Esophagus squamous epithelium (tissue), 5 donors: ENCODE measurements around the gene ZBTB2. TPM values are rescaled to one million over a fixed set of nuclear protein-coding genes. Genes with fewer than 3 reads are reported as not detected.

Experiments used
- DNase-seq: peaks from one replicate; lab custom pipeline; 2025; lab: John Stamatoyannopoulos, UW
- H3K27ac ChIP-seq, 4 donors: fragments of 200-600 bp; sonication (generic); one replicate each; pipeline ENCODE4 v1.5.1; 2016 to 2019; ENCODE audit warnings: mild to moderate bottlenecking in 1 of 4
- H3K27me3 ChIP-seq, 4 donors: fragments of 200-600 bp; sonication (generic); 1 replicate in 3 of 4; 2 replicates in 1 of 4; pipeline versions ENCODE4 v1.5.1 to v1.6.0; 2017 to 2021; ENCODE audit warnings: antibody characterized with exemption in 1 of 4
- H3K36me3 ChIP-seq, 3 donors: fragments of 200-600 bp; sonication (generic); one replicate each; pipeline ENCODE4 v1.5.1; 2016 to 2019
- H3K4me1 ChIP-seq, 3 donors: fragments of 200-600 bp; sonication (generic); one replicate each; pipeline ENCODE4 v1.5.1; 2017 to 2019
- H3K4me3 ChIP-seq, 4 donors: fragments of 200-600 bp; sonication (generic); 1 replicate in 3 of 4; 2 replicates in 1 of 4; pipeline ENCODE4 v1.5.1; 2016 to 2019; ENCODE audit warnings: mild to moderate bottlenecking in 2 of 4, moderate library complexity in 1 of 4
- H3K9me3 ChIP-seq, 3 donors: fragments of 200-600 bp; sonication (generic); one replicate each; pipeline ENCODE4 v1.5.1; 2016 to 2019
- CTCF ChIP-seq, 6 experiments: fragments of 450-650 bp in 4 of 6; fragments of 200-600 bp in 2 of 6; sonication (generic) in 2 of 6; IDR thresholded peaks; one replicate each; pipeline ENCODE4 v1.5.1; 2016 to 2019; ENCODE audit warnings: antibody characterized with exemption in 6 of 6, mild to moderate bottlenecking in 4 of 6, moderate library complexity in 4 of 6
- POLR2A ChIP-seq, 4 donors: fragments of 450-650 bp; IDR thresholded peaks; one replicate each; pipeline ENCODE4 v1.6.1; 2017; ENCODE audit warnings: antibody characterized with exemption in 4 of 4, mild to moderate bottlenecking in 4 of 4, moderate library complexity in 3 of 4
- WGBS, 2 donors: methylation state at CpG; one replicate each; pipeline ENCODE4 v1.1.5; 2018; 5-methylcytosine and 5-hydroxymethylcytosine counted together
- intact Hi-C: fragments of 100-400 bp; cut with DNase I; formaldehyde crosslinking; loops from one replicate; pipeline ENCODE4 v1.15.0; 2022
- total RNA-seq, 4 donors: library from RNA; depleted of rRNA; stranded (reverse); fragments of >200 nt; gene quantifications; one replicate each; pipeline ENCODE4 v1.1.0, GENCODE V29; 2016
- donor health status: DM: yes; HTN: yes; CAD: no.

The ZBTB2 gene
- total RNA-seq, 4 donors from 2014 or later: 4.2 to 11.3 (median 7.4) TPM

- H3K9me3 ChIP-seq: no peaks in the 10 kb centered on the region
- no peak overlapping the region for H3K4me3 ChIP-seq
- intact Hi-C loops: no loop called here
- peaks cover 10 to 73% (median 13%) of the 10 kb centered on the region in 3 donors for H3K36me3 ChIP-seq
- TF ChIP-seq POLR2A (IDR thresholded peaks at IDR 0.05) (no peak), CTCF (IDR thresholded peaks at IDR 0.05) (no peak)
- H3K27ac ChIP-seq: no peak overlapping the region
- H3K4me1 ChIP-seq: no peaks in the 10 kb centered on the region
- no peaks in the 10 kb centered on the region for H3K27me3 ChIP-seq
- no peak for DNase-seq
- WGBS, 2 donors: 84% methylated on average over 2 of the region's 2 CpGs
Measured at GRCh38 chr6:151408858-151409257, 17.5 kb upstream of the ZBTB2 start.

- DNase-seq: no peak
- Histone ChIP-seq H3K27ac (no peak overlapping the region), H3K27me3 (no peaks in the 10 kb centered on the region), H3K9me3 (no peaks in the 10 kb centered on the region), H3K36me3 (peaks cover 6 to 52% (median 14%) of the 10 kb centered on the region in 3 donors), H3K4me3 (no peak overlapping the region), H3K4me1 (peaks cover 0 to 19% (median 0%) of the 10 kb centered on the region in 3 donors)
- intact Hi-C loops: no loop called here
- no peak for TF ChIP-seq POLR2A (IDR thresholded peaks at IDR 0.05)
- no peak for TF ChIP-seq CTCF (IDR thresholded peaks at IDR 0.05)
- 78 to 80% methylated on average over 4 of the region's 4 CpGs for WGBS, 2 donors
Measured at GRCh38 chr6:151403919-151404308, 12.6 kb upstream of the ZBTB2 start.

DNA sequence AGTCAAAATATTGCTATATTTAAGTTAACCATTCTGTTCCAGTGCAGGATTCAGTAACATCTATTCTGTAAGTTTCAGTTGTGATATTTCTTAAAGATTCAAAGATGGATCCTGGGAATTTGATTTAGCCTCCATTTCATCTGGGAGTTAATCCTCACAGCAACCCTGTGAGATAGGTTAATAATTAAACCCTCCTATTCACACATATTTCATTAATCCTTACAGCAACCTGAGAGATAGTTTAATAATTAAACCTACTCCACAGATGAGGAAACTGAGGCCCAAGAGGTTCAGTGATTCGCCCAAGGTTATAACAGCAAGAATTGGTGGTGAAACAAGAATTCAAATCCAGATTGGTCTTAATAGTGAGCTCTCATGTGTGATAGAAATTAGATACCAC lies 10.9 kb upstream of the ZBTB2 start:
- intact Hi-C loops: no loop called here
- DNase-seq: no peak
- H3K36me3 ChIP-seq: peaks cover 6 to 36% (median 14%) of the 10 kb centered on the region in 3 donors
- peaks cover 0 to 19% (median 0%) of the 10 kb centered on the region in 3 donors for H3K4me1 ChIP-seq
- no peak for TF ChIP-seq CTCF (IDR thresholded peaks at IDR 0.05)
- TF ChIP-seq POLR2A (IDR thresholded peaks at IDR 0.05): no peak
- H3K27ac ChIP-seq: no peak overlapping the region
- no peak overlapping the region for H3K4me3 ChIP-seq
- H3K9me3 ChIP-seq: no peaks in the 10 kb centered on the region
- WGBS, 2 donors: 81 to 100% methylated on average over 1 of the region's 1 CpG
- H3K27me3 ChIP-seq: no peaks in the 10 kb centered on the region

DNA sequence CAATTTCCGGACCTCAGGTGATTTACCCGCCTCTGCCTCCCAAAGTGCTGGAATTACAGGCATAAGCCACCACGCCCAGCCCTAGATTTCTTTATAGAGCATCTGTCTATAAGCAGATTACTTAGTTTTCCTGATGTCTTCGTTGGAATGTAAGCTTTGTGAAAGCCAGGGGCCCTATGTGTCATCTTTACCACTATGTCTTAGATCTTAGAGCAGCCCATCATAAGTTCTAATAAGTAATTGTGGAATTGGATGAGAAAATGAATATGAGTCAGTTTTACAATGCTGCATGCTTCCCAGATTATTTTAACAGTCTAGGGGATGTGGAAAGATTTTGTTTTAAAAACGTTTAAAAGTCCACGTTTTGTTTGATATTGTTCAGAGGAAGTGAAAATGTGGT lies 9.1 kb upstream of the ZBTB2 start:
- peaks cover 0 to 30% (median 0%) of the 10 kb centered on the region in 3 donors for H3K4me1 ChIP-seq
- intact Hi-C loops: no loop called here
- H3K9me3 ChIP-seq: no peaks in the 10 kb centered on the region
- WGBS, 2 donors: 52 to 69% methylated on average over 2 to 6 of the region's 6 CpGs
- no peak for TF ChIP-seq POLR2A (IDR thresholded peaks at IDR 0.05)
- TF ChIP-seq CTCF (IDR thresholded peaks at IDR 0.05): no peak
- no peak for DNase-seq
- peaks cover 4 to 26% (median 14%) of the 10 kb centered on the region in 3 donors for H3K36me3 ChIP-seq
- no peak overlapping the region for H3K27ac ChIP-seq
- no peak overlapping the region for H3K4me3 ChIP-seq
- no peaks in the 10 kb centered on the region for H3K27me3 ChIP-seq

GRCh38 chr6:151399679-151400078 lies 8.3 kb upstream of the ZBTB2 start:
- Histone ChIP-seq H3K4me3 (no peak overlapping the region), H3K27ac (no peak overlapping the region), H3K27me3 (no peaks in the 10 kb centered on the region), H3K36me3 (peaks cover 0 to 19% (median 11%) of the 10 kb centered on the region in 3 donors), H3K4me1 (peaks cover 0 to 38% (median 0%) of the 10 kb centered on the region in 3 donors), H3K9me3 (no peaks in the 10 kb centered on the region)
- TF ChIP-seq CTCF (IDR thresholded peaks at IDR 0.05): no peak
- TF ChIP-seq POLR2A (IDR thresholded peaks at IDR 0.05): no peak
- DNase-seq: no peak
- WGBS, 2 donors: 51 to 76% methylated on average over 2 to 3 of the region's 3 CpGs
- intact Hi-C loops: loop anchor here (10.0 kb wide), 1 partner anchor 45 kb away; no protein-coding TSS in a partner anchor
